HG02571 (cell line): ENCODE data around the gene DGKI.

ENCODE experiments used
- ATAC-seq: cut with Tn5 transposase; IDR thresholded peaks from one replicate; pipeline ENCODE4 v1.9.1; 2021; ENCODE audit warnings: mild to moderate bottlenecking, moderate library complexity; ENCODE audit not compliant: unreplicated experiment

Gene DGKI

DNA sequence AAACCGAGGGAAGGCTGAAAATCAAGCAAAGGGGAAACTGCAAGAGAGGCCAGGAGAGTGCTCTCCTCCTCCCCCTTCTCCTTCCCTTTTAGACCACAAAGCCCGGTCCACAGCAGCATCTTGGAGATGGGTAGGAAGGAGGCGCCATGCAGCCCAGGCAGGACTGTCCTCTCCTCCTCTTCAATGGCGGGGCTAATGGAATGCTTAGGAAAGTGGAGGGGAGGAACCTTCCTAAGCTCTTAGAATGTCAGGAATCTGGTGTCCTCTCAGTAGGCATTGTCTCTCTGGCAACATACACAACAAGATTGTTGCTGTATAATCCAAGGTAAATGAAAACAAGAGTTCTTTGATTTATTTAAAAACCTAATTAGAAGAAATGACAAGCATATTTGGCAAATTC, 185.1 kb downstream of the DGKI start:
- ATAC-seq, result no peak

DNA sequence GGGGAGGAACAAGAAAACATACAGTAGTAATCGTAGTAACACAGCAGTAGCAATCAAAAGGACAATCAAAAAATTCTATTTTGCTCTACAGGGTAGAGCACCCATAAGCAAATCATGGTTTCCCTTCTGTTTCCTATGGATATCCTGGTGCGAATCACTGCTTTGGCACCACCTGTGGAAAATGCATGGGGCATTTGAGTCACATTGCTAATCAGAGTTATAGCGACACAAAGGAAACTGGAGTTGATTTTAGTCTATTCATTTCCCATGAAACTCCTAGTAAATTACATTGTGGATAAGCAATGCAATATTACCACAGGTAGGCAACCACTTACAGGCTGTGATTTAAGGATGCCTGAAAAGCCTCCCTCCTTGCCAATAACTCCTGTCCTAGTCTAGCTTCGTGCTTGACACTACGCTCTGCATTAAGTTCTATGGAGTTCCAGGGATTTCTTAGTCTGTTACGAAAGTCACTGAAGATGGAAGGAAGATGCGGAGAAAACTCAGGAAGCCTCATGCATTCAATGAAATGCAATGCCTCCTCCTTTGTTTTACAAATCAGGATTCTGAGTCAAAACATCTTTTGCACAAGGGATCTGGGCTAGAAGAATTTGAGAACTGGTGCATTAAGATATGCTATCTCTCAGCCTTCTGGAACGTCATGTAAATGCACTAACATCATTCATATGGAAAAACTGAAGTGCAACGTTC, 188.4 kb downstream of the DGKI start:
- no peak for ATAC-seq

DNA sequence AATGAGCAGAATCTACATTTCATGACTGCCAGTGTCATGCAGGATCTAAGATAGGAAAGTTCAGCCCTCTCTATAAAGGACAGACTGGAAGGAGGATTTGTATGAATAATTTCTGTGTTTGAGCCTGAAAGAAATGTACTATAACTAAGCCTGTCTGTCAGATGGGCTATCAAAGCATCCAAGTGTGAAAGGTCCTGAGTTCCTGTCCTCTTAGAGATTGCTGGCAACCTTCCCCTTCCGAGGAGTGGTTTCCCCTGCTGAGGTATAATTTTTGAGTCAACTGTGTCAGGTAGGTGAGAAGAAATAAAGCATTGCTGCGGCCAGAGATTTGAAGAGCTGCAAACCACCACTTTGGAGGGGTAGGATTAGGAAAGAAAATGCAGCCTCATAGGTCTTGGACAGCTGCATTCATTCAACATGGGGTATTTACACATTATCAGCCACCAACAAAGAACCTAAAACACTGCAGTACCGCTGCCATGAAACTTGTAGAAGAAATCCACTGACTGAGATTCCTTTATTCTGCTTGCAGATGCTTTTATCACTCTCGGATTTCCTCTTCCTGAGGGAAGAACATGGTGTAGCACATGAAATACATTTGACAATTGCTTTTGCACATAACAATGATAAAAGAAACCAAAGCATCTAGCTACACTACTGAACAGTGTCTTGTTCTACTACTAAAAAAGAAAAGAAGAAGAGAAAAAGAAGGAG, 189.1 kb downstream of the DGKI start:
- no peak for ATAC-seq

DNA sequence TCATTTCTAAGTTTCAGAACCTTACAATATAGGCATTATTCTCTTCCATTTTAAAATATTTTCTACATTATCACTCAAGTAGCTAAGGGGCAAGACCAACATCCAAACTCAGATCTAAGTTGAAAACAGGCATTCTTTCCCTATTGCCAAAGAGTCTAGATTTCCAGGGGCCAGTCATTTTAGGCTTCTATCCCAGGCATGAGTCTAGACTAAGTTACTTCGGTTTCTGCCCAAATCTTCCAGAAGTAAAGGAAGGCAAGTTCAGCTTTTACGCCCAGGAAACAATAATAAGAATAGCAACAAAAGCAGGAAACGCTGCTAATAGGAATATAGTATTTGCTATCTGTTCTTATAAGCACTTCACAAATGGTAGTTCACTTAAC, 189.9 kb downstream of the DGKI start:
- no peak for ATAC-seq

DNA sequence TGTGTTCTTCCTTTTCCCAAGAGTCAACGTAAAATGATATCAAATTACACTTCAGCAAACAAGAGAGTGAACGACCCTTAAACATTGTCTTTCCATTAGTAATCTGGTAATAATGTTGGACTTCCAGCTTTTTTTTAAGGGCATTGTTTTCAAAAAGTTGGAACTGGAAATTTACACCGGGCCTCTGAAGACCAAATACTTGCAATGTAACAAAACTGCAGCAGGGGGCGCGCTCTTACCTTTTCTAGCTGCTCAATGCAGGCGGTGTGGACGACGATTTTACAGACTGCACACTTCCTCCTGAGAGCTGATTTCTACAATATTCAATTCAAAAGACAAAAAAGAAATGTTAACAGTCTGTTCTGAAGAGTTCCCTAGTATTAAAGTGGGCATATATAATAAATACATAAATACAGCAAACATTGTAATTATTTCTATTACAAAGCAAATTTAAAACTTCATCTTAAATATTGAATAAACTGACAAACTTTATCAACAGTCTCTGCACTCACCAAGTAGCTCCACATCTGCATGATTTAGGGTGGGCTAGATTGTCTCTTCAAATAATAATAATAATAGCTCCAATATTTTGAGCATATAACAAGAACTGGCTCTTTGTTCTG, 190.4 kb downstream of the DGKI start:
- no peak for ATAC-seq

DNA sequence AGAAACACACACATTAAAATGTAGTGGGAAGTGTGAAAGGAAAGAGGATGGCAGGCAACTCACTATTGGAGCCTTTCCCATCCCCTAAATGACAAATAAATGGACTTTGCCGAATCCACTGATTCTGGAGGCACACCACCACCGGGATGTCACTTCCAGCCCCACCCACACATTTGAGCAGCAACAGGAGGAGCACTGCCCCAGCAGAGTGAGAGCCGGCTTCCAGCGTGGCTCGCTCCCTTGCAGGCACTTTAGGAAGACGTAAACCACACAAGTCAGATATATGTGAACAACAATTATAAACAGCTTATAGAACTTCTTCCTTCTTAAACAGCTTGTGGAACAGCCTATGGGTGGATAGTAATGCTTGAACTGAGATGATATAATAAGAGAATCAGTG, 191.0 kb downstream of the DGKI start:
- ATAC-seq, result no peak

DNA sequence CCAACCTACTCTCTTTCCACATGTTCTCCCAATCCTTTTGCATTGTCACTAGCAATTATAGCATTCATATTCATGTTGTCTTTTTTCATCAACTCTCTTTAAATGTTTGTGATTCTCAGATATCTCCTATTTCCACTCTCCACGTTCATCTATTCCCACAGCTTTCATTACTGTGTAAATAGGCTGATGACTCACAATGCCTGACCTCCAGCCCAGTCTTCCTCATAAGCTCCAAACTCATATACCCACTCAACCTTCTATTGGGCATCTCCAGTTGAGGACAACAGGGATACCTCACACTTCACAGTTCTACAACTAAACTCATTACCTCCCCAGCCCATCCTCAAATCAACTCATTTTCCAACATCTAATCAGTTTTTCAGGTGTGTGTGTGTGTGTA, 194.1 kb downstream of the DGKI start:
- ATAC-seq, result no peak

DNA sequence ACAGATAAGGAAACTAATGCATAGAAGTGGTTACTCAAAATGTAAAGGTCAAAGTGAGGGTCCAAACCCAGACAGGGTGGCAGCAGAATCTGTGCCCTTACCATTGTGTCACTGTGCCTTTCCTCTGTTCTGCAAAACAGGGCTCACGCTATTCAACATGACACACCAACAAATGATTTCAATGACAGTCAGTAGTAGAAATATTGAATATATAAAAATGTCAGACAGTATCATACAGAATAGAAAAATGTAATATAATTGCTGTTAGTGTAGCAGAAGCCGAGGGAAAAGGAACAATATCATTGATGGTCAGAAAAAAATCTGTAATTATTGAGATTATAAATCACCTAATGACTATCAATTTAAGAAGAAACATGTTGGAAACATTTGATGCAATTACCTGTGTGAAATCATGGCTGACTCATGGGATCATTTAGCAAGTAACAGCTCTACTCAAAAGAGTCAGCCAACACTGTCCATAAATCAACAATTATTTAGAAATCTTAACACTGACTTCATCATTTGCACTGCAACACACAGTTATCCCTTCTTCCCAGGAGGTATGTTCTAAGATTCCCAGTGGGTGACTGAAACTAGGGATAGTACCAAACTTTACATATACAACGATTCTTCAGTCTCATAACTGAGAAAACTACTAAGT, 198.7 kb downstream of the DGKI start:
- ATAC-seq, result no peak

DNA sequence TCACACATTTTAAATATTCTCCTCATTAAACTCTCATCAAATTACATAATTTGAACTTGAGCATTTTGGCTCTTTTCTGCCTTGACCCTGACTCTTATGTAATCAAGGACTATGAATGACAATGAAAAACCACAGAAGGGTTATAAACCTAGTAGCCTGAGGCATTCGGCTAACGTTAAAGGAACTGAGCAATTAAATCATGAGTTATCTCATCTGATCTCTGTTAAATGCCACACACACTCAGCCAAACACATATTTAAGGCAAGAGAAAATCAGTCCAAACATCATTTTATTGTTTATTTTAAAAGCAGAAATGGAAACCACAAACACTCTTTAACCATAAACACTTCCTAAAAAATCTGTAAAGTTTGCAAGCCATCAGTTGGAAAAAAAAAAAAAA, 204.3 kb downstream of the DGKI start:
- no peak for ATAC-seq

DNA sequence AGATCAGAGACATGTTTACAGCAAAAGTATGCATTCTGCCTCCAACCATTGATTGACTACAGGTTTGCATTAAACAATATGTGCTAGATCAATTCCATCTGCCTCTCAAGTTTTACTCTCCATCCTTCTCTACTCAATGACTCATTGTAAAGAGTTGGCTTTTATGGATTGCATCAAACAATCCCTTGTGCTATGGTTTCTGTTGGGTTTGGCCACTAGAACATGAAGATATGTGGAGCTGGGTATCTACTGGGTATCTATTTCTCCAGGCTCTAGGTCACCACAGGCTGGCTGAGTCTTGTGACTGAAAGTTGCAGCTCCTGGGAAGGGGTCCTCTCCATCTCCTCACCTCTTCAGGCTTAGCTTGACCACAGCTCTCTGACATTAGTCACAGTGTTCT, 204.7 kb downstream of the DGKI start:
- ATAC-seq, result no peak

DNA sequence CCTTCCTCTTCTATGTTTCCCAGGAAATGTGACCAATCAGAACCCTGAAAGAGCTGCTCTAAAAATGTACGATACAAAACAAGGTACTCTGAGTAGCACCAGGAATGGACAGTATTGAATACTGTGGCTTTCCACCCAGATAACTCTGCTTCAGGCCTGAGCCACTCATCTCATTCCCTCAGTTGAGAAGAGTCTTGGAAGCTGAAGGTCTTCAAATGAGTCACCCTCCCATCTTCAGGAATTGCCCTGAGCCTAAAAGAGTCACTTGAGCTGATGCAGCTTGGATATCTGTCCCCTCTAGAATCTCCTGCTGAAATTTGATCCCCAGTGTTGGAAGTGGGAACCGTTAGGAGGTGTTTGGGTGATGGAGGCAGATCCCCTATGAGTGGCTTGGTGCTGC, 210.4 kb downstream of the DGKI start:
- no peak for ATAC-seq

DNA sequence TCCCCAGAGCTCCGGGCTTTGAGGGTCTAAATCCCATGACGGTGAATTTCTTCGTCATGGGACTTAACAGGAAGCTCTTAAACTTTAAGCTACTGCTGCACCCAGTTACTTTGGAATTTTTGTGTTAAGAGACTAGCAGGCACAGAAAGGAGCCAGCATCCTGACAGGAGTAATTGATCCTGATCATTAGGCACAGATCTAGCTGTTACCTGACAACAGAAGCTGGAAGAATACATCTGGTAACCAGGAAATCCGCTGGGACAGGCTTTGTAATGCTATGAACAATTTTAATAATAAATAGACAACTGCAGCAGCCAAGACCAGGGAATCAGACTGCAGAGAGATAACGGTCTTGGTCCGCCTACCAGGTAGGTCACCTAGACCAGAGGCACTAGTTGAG, 210.9 kb downstream of the DGKI start:
- ATAC-seq, result no peak

DNA sequence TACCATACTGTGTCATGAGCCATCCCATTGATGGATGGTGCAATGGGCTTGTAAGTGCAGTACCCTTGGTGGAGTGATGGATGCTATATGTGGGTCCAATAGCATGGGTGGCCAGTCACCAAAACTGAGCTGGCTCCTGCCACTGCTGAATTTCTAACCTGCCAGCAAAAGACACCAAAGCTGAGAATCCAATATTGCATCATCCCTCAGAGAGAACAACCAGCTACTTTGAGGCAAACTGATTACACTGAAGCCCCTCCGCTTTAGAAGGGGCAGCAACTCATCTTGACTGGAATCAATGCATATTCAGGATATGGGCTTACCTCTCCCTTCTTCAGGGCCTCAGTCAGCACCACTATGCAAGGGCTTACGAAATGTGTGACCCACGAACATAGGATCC, 211.6 kb downstream of the DGKI start:
- no peak for ATAC-seq

DNA sequence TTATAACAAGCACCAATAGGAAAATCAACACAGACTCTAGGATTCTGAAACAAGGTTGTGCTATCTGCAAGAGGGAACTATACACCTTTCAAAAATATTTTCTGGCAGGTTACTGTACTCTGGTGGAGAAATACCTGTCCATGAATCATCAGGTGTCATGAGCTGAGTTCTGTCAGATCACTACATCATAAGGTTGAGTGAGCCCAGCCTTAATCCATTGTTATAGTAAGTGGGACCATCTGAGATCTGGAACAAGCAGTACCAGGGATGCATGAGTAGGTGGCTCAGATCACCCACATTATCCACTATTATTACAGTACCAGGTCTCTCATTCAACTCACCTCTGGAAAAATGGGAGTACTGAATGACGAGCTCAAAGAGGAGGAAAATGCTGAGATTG, 212.4 kb downstream of the DGKI start:
- no peak for ATAC-seq

DNA sequence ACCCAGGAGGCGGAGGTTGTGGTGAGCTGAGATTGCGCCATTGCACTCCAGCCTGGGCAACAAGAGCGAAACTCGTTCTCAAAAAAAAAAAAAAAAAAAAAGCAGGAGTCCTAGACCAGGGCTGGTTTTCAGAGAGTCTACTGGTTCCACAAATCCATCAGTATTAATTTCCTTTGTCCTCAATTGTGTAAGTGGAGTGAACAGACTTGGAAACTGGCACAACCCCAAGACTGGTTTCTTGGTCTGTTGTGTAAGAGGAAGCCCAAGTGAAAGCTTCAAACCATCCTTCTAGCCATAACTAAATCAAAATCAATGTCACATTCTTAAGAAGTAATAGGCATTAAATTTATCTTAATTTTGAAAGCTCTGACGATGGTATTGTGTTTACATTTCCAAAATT, 213.6 kb downstream of the DGKI start:
- ATAC-seq, result no peak

DNA sequence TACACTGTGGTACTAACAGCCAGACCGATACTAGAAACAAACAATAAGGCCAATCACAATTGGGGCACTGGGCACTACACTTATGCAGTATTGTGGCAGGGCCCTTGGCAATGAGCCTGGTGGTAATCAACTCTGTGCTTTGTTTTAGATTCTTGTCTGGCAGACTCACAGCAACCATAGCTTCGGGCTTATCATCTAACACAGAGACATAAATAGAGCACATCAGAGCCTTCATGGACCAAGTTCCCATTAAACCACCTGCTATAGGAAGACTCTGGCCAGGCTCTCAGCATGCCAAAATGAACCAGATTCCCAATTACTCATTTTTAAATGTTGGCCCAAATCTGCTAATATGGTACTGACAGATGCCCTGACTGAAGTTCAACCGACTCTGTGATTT, 218.6 kb downstream of the DGKI start:
- no peak for ATAC-seq

DNA sequence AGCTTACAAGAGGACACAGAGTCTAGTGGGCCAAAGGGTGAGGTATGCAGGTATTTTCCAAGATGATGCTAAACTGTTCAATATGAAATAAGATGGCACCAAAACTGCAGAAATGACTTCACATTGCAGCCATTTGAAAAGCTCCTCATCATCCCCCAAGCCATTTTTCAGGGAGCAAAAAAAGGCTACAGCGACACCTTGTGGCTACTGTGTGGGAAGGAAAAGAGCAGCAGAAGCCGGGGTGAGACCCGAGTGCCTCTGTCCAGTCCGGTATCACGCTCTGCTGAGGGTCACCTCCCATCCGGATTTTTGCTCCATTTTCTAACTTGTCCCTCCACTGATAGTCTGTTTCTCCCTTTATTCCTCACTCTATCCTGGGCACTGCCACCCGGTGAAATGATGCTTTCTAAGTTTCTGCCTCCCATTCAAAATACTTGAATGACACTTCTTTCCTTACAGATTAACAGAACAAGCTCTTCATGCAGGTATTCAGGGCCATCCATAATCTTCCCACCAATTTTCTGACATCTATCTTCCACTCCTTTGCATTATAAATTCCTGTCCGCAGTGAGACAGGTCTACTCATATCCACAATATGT, 220.2 kb downstream of the DGKI start:
- peak; percentile 62 for ATAC-seq

DNA sequence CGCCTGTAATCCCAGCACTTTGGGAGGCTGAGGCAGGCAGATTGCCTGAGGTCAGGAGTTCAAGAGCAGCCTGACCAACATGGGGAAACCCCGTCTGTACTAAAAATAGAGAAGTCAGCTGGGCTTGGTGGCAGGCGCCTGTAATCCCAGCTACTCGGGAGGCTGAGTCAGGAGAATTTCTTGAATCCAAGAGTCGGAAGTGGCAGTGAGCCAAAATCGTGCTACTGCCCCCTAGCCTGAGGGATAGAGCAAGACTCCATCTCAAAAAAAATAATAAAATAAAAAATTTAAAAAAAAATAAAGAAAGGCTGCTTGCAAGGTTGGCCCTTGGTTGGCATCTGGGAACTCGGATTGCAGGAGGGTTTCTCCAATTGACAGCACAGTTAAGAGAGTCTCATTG, 221.6 kb downstream of the DGKI start:
- no peak for ATAC-seq

DNA sequence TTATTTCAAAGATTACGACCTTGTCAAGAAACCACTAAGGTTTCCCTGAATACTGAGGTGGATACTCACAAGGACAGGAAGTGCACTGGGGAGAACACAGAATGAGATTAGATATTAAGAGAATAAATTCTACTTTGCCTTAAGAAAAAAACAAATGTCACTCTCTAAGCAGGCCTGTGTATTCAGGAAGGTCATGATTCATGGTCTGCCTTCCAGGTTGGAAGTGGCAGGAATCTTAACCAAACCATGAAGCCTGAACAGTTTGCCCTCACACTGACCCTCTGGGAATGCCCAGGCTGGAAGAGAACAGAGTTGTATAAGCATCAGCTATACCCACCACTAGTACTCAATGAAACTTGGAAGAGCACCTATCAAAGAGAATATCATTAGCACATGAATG, 227.6 kb downstream of the DGKI start:
- ATAC-seq, result no peak

DNA sequence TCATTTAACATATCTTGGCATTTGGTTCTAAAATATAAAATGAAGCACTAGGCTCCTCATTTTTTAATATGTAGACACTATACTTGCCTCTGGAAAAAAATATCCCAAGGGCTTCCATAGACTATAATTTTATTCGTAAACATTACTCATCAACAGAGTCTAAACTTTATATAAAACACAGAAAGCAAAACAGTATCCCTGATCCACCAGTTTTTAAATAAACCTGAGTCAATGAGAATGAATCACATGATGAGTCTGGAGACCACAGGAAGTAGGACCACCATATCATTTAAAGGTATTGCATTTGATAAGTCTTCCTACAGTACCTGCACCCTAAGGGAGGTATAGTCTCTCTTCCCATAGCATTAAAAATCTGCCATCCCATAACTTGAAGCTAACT, 228.0 kb downstream of the DGKI start:
- no peak for ATAC-seq

DNA sequence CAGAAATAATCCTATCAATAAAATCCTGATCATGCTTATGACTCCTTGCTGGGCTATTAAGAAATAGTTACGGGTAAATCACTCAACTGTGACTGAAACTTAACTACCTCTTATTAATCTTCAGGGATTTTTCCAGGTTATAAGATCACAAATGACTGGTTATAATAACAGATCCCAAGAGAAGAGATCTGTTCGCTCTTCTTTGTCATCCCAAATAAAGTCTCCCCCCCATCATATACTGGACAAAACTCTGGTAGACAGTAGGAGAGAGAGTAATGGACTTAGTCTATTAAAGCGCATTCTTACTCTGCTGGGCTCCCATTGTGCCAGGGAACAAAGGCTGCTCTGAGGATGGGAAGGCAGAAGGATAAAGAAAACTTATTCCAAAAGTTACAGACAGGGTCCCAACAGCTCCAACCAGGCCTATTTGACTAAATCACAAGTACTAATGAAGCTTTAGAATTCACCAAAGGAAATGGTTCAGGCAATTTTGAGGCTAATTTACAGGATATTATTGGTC, 233.7 kb downstream of the DGKI start:
- ATAC-seq, result no peak
